Stimulated activated CD4-positive, alpha-beta T cell treated with anti-CD3 and anti-CD28 coated beads, Interleukin-4, amount 100 ng/mL, for 1 hour (primary cell): Measurements from ENCODE around the gene AMN1.
A peak's percentile ranks its signal among the peaks of the same experiment; 100 is the strongest.
"Not testable (repeated sequence)": the region's sequence is repeated elsewhere in the genome, so short reads cannot be mapped to it uniquely, and the experiment has no call there.

Source experiments
- DNase-seq: peaks from one replicate; pipeline ENCODE4 v3.0.0-alpha.2; 2020

Gene AMN1

GRCh38 chr12:31672521-31672920, 56.3 kb downstream of the AMN1 start:
- no peak for DNase-seq

- DNase-seq = not testable (repeated sequence)
Measured at GRCh38 chr12:31669582-31669981, 59.2 kb downstream of the AMN1 start.

- DNase-seq = no peak
Measured at GRCh38 chr12:31669020-31669419, 59.8 kb downstream of the AMN1 start.

DNA sequence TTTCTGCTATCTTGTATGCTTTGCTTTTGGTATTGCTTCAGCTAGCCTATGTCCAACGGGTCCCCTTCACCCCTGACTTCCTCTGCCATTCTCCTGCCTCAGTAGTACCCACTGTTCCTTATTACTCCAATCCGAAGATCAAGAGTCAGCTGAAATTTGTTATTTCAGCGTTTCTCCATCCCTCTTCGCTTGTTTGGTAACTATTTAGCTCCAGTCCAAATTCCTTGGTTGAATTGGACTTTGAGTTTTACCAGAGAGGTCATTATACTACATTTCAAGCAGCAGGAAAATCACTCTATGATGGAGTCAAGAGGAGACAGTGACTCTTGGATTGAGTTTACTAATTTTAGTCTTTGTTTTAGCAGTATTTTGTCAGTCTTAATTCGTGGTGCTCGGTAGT, 64.8 kb downstream of the AMN1 start:
- DNase-seq = no peak

GRCh38 chr12:31663576-31663975, 65.2 kb downstream of the AMN1 start:
- DNase-seq = no peak

- no peak for DNase-seq
Measured at GRCh38 chr12:31662176-31662849, 66.5 kb downstream of the AMN1 start.

- DNase-seq = peak; percentile 88
Measured at GRCh38 chr12:31659087-31659942, 69.5 kb downstream of the AMN1 start, which contains the start of gene ETFBKMT. Gene ETFBKMT (plus strand): TSS chr12:31659688. CDS start chr12:31661954, 2,266 bp downstream.

DNA sequence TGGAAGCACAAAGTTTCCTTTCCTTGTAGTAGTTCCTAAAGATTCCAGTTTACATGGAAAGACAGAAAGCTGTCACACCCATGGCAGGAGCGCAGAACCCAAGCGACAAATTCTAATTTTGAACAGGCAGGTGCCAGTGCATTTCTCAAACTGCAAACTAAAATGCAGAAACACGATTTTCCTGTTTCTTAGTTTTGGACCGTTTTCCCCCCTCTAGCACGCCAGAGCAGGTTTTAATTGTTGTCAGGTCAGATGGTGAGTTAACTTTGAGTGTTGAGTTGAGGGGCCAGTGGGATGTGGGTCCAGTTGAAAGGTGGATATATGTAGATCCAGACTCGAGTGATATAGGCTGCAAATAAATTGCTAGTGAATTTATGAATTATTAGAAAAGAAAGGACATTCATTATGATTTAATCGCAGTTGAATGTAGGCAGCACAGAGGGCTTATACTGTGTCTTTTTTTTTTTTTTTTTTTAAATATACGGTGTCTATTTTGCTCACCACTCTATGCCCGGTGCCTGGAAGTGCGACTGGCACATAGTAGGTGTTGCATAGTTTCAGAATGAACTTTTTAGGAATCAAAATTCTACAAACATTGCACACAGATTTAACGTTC, 70.2 kb downstream of the AMN1 start:
- DNase-seq = no peak

DNA sequence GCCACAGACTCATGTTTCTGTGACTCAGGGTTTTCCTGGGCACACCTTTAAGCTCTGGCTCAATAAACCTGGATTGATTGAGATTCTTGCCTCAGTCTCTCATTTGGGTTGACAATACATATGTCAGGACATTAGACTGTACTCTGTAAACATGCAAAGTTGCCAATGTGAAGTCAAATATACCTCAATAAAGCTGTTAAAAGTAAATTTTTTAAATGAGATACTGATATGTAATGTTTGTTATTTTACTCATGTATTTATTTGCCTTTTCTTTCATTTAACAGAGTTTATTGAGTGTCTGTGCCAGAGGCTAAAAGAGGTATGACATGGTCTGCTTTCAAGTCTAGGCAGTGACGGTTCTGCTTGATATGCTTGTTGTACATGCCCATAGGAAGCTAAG, 73.0 kb downstream of the AMN1 start:
- no peak for DNase-seq

GRCh38 chr12:31655208-31655607, 73.6 kb downstream of the AMN1 start:
- no peak for DNase-seq

GRCh38 chr12:31651893-31652521, 76.8 kb downstream of the AMN1 start:
- no peak for DNase-seq

- no peak for DNase-seq
Measured at GRCh38 chr12:31650918-31651317, 77.9 kb downstream of the AMN1 start.

DNA sequence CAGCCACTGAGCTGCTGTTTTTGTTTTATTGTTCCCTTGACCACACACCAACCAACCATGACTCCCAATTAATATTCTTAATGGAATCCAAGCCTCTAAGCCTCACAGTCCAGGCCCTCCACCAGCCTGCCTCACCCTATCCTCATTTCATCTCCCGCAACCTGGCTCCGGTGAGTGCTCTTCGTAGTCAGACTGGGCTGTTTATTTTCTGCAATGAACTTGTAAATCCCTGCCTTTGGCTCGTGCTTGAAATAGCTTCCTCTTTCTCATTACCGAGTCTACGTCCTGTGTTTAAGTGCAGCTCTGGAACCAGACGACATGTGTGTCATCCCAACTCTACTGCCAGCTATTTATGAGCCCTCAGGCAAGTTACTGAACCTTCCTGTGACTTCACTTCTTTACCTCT, 81.7 kb downstream of the AMN1 start:
- DNase-seq = no peak

DNA sequence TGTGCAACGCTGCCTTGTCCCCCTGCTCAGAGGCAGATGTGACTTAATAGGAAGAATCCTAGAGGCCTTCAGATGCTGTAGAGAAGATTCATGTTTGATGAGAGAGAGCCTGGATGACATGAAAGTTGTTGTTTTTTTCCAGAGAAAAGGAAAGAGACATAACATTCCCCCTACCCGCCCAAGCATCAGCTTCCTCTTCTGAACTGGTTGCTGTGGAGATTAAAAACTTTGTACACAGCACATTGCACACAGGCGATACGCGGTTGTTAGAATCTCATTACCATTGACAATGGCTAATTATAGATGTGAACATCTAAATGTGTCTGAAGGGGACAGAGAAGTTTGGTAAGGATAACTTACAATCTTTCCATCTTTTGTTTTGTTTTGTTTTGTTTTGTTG, 82.9 kb downstream of the AMN1 start:
- DNase-seq = no peak

GRCh38 chr12:31644536-31644935, 84.3 kb downstream of the AMN1 start:
- no peak for DNase-seq

DNA sequence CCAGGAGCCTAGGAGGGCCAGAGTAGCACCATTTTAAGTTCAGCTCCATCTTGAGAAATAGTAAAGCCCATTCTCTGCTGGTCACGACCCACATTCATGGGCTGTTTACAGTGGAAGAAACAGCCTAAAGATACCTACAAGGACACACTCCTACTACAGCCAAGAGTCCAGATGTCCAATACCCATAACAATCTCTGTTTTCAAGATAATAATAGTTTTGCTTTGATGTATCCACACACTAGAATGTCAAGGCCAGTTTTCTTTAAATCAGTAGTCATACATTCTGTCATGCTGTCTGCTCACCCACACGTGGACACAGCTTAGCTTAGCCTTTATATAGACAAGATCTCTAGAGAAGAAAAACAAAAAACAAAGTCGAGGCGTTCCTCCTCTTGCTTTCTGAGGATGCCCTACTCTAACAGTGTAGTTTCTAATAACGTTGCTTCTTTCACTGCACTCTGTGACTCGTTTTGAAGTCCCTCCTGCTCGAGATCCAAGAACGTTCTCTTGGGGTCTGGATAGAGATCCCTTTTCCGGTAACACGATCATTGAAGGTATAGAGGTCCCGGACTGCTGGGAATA, 87.2 kb downstream of the AMN1 start:
- DNase-seq = no peak

DNA sequence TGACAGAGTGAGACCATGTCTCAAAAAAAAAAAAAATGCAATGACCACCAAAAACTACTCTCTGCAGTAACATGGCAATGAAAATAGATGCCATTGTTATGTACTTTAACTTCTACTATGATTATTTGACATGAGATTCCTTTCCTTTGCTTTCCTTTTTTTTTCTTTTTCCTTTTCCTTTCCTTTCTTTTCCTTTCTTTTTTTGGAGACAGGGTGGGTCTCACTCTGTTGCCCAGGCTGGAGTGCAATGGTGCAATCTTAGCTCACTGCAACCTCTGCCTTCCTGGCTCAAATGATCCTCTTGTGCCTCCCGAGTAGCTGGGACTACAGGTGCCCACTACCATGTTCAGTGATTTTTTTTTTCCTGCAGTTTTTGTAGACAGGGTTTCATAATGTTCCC, 94.2 kb downstream of the AMN1 start:
- no peak for DNase-seq

DNA sequence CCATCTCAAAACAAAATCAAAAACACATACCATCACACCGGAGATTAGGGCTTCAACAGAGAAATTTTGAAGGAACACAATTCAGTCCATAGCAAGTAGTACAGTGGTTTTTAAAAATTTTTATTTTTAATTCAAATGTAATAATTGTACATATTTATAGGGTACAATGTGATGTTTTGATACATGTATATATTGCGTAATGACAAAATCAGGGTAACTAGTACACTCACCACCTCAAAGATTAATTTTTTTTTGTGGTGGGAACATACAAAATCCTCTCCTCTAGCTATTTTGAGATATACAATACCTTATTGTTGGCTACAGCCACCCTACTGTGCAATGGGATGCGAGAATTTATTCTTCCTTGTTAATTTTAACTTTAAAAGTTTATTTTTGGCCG, 95.4 kb downstream of the AMN1 start:
- no peak for DNase-seq

DNA sequence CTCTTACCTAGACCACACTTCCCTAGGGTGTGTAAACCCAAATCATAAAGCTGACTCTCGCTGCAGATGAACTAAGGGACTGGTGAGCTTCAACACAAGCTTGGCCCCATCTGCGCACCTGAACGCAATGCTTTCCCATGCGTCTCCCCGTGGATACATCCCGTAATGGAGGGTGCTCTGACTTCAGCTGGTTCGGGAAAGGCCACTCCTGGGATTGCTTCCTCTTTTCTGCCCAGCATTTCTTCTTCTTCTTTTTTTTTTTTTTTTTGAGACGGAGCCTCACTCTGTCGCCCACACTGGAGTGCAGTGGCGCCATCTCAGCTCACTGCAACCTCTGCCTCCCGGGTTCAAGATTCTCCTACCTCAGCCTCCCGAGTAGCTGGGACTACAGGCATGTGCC, 97.0 kb downstream of the AMN1 start:
- no peak for DNase-seq

DNA sequence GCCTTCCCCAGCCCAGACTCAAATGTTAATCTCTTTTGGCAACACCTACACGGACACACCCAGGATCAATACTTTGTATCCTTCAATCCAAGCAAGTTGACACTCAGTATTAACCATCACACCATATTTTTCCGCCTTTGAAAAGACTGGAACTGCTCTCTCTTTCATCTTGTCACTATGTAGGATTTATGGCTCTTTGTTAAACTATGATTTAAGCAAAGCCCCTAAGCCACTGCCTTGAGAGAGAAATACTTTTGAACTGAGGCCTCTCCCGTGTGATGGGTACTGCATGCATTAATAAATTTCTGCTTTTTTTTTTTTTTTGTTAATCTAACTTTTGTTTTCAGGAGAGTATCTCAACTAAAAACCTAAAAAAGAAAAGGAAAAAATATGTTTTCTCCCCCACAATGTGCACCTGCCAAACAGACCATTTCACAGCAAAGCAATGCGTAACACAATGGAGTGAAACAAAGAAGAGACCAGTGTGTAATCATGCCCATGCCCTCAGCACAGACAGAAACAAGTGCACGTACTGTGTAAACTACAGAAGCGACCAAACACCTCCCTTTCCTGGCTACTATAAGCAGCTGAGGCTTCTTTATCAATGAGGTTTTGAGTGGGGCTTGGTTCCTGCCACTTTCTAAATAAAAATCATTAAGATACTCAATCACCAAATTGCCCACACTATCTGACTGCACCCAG, 97.6 kb downstream of the AMN1 start:
- no peak for DNase-seq

DNA sequence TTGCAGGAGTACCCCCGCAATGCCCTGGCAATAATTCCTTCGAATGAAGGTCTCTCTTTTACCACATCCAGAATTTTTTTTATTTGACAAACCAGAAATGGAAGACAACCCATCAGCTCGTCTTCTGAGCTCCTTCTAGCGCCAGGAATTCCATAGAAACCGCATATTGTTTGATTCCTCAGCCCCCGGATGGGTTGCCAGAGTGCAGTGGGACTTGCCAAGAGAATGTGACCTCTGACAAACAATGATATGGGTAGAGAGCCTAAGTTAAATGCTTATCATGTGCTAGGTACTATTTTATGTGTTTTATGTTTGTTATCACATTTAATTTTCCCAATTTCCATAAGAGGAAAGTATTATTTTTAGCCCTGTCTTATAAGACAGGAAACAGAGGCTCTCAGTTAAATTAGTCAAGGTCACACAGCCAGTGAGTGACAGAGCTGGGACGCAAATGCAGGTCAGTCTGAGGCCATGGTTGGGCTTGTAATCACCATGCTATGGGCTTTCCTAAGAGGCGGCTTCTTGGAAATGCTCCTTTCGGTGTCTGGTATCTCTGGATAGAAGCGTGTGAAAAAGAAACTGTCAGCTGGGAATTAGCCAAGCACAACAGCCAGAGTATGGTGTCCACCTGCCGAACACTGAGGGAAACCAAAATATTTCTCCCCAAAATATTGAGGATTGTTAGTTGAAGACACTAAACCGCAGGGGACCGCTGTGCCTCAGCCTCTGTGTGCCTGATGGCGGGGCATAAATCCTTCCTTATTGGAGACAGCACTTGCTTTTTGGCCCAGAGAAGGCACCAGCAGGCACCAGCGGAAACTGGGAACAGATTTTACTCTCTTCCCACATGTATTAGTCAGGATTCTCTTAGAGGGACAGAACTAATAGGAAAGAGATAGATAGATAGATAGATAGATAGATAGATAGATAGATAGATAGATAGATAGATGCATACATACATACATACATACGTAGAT, 98.8 kb downstream of the AMN1 start:
- DNase-seq = no peak
